Amniotic epithelial cell (primary cell): ENCODE measurements around the gene STAT5B.
A peak's percentile ranks its signal among the peaks of the same experiment; 100 is the strongest.

Experiments used
- DNase-seq: peaks from one replicate; pipeline ENCODE4 v3.0.0-alpha.2; 2010; ENCODE audit warnings: low read depth

STAT5B gene

DNA sequence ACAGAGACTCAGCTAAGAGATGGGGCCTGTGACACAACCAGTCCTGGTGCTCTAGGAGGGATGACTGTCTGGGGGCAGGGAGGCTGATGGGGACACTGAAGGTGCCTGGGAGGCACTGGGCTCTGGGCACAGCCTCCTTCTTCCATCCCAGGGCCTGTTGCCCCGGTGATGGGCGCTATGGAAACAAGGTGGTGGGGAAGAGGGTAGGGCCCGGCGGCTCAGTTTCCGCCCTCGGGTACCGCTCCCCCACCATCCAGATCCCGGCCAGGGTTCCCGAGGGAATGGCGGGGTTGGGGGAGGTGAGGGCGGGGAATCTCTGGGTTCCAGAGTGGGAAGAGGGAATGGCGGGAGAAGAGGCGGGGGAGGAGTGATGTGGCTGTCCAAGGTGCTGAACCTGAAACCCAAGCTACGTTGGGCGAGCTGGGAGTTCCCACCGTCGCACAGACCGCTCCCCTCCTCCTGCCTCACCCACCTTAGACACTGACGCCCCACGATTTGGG lies 96.2 kb downstream of the STAT5B start:
- DNase-seq, result peak; percentile 31

DNA sequence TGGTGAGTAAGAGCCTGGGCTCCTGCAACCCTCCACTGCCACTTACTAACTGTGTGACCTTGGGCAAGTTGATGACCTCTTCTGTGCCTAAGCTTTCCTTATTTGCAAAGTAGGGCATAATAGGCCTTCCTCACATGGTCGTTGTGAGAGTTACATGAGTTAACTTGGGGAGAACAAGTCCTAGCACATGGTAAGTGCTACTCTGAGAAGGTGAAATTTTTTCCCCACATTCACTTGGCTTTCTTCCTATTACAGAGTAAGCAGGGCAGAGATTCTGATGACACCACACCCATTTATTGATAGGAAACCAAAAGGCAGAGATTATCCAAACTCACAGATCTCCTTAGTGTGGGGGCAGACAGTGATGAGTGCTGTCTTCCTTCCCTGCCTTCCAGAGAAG lies 96.9 kb downstream of the STAT5B start:
- no peak for DNase-seq

DNA sequence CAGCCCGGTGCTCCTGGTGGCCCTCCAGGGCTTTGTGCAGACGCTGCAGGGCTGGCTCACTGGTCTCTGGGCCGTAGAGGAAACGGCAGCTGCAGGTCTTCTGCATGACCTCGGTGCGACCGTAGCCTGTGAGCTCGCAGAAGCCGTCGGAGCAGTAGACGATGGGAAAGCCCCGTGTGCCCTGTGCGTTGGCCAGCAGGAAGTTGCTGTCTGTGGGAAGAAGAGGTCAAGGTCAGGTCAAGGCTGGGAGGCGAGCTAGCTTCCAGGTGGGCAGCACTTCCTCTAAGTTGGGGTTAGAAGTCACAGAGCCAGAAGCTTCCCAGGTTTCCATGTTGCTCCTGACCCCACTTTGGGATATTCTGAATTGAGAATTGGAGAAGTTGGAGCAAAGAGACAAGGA lies 97.4 kb downstream of the STAT5B start:
- DNase-seq, result no peak

DNA sequence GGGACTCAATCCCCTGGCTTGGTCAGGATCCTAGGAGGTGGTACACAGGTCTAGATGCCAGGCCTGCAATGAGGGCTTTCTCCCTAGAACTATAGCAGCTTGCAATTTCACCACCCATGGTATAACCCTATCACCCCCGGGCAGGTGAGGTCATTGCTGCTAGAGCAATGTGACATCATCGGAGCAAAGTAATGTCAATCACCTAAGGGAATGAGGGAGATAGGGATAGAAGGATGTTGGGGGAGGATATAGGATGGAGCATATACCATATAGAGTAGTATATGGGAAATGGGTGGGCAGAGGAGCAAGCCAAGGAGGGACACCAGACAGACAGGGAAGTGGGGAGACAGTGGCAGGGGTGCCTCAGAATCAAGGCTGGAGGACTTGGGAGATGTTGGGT lies 98.5 kb downstream of the STAT5B start:
- no peak for DNase-seq

DNA sequence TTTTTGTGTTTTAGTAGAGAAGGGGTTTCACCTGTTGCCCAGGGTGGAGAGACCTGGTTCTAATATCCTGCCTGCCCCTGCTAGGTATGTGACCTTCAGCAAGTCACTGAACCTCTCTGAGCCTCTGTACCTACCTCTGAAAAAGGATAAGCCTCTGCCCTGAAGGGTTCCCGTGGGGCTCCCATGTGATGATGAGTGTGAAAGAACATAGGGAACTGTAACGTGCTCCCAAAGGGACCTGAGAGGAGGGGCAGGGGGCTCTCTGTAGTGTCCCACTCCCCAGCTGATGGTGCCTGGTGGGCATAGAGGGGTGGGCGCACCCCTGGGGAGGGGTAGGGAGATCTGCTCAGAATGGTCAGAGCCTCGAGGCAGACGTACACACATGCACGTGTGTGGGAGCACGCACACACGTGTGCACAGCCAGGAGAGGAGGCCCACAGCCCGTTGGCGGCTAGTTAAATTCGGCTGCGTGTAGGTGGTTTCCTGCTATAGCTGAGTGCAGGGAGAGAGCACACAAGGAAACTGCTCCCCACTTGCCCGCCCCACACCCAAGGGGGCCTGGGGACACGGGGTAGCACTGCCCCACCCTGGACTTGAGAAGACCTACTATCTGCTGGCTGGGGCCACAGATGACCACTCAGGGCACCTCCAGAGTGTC lies 101.9 kb downstream of the STAT5B start:
- no peak for DNase-seq

DNA sequence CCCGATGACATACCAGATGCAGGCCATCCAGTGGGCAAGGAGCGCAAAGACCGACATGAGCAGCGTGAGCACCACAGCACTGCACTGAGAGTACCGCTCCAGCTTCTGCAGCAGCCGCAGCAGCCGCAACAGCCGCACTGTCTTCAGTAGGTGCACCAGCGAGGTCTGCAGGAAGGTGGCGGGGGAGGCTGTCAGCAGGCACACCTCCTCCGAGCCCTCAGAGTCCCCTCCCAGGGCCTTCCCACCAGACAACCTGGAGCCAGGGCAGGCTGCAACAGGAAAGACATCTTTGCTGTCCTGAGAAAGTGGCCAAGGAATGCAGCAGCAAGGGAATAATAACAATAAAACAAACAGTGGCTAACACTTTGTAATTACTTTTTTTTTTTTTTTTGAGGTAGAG lies 104.4 kb downstream of the STAT5B start:
- DNase-seq, result no peak

DNA sequence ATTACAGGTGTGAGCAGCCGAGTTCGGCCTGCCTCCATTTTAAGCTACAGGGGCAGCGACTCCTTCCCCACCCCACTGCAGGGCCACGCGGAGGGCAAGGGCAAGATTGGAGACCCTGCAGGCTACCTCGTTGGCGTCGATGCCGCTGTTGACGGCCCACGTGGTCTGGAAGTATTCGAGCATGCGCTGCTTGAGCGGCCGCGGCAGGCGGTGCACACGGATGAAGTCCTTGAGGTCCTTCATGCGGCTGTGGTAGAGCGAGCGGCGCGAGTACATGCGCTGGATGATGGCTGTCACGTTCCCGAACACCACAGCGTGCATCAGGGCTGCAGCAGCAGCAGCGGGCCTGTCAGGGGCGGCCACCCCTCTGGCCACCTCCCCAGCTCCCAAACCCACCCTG lies 106.8 kb downstream of the STAT5B start:
- DNase-seq, result no peak

DNA sequence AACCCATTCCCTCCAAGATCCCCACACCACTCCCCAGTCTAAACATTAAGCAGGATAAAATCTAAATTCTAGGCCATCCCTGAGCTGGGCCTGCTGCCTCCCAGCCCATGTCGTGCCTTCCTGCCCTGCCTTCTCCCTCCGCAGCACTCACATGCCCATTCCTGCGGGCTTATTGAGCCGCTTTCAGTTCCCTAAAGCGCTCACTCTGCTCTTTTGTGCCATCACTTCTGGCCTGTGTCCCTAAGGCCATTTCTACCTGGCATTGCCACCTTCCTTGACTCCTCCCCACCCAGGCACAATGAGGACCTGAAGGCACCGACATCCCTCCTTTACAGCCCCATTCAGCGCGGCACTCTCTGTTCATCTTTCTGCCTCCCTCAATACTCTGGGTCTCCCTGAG lies 108.4 kb downstream of the STAT5B start:
- no peak for DNase-seq

DNA sequence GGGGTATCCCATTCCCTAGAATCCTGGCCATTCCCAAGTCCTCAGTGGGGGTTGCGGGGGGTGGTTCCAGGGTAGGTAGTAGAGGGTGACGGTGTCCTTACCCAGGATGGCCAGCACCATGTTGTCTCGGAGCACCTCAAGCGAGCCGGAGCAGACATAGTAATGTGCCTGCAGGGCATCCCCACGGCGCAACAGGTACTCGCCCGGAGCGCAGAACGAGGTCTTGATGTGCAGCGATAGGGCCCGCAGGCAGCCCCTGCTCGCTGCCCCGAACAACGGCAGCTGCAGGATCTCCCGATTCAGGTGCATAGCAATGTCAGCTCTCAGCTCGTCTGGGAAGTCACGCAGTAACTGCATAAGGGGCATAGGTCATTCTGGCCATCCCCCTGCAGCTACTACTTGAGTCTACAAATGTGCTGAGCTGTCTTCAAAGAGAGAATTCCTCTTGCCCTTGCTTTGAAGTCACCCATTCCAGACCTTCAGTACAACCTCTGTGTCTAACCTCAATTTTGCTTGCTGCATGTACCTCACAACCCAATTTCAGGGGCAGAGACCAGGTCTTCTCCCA lies 109.9 kb downstream of the STAT5B start:
- no peak for DNase-seq

DNA sequence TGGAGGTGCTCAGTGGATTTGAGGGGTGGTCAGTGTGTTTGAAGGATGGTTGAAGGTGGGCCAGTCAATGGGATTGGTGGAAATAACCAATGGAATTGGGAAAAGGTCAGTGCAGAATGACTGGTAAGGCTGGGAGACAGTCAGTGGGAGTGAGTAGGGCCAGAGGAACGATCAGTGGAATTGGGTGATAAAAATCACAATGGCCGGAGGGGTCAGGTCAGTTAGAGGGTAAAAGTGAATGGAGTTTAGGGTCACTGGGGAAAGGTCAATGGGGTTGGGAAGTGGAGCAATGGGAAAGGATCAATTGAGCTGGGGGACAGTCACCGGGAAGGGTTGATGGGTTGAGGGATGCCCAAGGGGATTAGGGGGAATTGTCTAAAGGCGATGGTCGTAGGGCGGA lies 110.4 kb downstream of the STAT5B start:
- DNase-seq, result no peak

DNA sequence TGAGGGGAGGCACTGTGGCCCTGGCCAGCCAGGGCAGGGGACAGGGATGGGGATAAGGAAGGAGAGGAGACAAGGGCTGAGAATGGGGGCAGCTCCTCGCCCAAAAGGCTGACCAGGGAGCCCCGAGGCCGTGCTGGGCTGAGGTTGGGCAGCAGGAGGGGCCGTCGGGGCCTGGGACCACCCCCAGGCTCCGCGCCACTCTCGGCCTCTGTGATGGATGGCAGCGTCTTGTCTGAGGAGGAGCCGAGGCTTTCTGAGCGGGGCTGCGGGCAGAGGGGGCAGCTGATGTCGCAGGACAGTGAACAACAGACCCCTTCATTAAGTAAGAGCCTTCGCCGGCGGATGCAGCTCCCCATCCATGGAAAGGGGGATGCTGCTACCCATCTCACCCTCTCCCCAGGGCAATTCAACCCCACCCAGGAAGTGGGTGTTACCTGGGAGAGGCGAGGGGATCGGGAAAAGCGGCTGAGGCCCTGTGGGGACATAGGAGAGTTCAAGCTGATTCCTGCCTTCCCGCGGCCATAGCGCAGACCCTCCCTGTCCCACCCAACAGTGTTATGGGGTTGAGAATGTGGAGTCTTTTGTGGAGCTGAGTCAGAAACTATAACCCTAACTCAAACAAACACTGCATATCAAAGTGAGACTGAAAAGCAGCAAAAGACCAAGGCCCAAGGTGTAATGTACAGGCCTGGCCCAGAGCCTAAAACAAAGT lies 112.3 kb downstream of the STAT5B start:
- DNase-seq, result no peak

DNA sequence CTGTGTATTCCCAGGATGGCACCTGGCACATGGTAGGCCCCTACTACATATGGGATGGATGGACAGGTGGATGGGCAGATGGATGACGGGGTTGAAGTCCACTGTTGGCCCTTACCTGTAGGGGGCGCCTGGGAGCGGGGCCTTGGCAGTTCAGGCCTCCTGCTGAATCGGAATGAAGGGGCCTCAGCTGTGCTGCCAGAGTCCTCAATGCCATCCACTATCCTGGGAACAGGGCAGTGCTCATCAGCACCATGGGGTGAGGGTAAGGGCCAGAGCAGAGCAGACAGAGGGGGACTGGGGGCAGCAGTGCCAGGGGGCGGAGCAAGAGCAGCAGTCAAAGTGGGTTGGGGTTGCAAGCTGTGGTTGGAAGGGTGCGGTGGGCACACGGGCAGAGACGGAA lies 113.1 kb downstream of the STAT5B start:
- DNase-seq, result no peak

DNA sequence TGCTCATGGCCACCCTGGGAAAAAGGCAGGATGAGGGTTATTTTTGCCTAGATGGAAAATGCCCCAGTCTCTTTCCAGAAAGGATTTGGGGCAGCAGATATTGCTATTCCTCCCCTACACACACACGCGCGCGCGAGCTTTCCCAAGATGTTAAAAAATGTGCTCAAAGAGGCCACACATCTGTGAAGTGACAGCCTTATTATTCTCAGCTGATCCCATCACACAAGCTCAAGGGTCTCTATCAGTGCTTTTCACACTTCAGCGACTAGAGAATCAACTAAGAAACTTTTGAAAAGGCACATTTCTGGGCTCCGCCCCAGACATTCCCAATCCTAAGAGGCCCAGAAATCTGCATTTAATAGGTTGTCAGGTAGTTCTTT lies 115.7 kb downstream of the STAT5B start:
- DNase-seq, result no peak

DNA sequence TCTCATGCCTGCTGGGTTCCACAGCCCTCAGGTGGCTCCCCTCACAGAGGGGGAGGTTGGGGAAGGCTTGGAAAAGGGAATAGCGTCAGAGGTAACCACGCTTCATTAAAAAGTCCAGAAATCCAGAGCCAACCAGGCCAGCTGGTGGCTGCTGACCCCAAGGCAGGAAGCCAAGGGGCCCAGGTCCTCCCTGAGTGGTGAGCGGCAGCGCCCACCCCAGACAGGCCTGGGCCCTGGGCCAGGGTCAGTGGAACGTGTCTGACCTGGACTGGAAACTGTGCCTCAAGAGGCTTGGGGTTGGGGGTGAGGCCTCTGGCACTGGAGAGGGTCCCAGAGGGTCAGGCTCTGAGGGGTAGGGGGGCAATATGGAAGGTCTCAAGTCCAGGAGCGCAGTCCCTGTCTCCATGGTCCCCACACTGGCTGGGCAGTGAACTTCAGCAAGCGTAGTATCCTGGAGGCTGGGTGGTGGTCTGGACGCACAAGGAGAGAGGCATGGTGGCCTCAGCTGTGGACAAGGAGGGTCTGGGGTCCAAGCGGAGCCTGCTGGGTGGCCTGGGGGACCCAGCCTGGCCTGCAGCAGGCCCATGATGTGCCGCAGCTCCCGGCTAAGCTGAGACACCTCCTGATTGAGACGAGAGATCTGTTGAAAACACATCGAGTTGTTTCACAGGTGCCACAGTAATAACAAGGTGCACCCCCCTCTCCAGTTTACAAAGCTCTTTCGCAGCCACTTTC lies 116.2 kb downstream of the STAT5B start:
- DNase-seq, result no peak

DNA sequence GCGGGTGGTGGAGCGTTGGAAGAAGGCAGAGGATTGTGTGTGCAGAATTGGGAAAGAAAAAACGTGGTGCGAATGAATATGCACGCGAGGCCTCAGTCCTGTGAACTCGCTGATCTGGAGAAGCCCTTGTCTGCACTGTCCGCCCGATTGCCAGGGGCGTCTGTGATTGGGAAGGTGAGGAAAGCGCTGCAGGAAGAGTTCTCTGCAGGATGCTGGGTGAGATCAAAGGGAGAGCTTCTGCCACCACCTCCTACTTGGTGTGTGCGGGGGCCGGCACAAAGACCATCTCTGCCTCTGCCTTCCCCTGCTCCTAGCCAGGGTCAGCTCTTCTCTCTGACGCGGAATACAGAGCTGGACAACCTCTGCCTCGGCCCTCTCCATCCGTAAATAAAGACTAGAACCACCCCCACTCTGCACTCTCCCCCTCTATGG lies 120.6 kb downstream of the STAT5B start:
- no peak for DNase-seq

DNA sequence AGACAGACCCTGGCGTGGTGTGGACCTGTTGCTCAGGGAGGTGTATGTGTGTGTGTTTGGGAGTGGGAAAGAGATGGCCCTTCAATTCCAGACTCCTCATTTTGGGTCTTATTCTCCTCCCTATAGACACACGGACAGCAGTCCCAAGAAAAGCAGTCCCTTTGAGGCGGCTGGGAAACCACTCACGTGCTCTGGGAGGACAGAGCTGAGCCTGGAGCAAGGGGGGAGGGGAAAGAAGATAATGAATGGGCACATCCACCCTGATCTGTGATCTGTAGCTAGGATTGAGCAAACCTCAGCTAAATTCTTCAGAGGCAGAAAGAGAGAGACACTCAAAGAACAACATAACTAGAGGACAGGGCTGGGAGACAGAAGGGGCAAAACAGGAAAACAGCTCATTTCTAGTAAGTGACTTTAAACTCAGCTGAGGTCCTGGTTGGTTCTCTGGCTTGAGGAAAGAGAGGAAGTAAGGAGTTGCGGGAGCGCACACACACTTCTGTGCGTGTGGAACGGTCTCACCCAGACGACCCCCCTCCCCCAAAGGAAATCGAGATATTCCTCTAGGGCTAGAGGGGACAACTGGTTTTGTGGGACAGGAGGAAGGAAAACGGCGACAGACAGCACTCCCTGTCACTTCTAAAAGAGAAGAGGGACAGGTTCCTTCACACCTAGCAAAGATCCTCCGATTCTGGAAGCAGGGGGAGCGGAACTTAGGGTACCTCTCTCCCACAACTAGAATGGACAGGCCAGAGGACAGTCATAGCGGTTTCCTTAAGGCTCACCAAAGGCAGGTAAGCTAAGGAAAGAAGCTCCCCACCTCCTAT lies 122.1 kb downstream of the STAT5B start:
- peak; percentile 46 for DNase-seq
